Smooth muscle cell of the pulmonary artery (primary cell): ENCODE data around the gene MUC3A. TPM values are rescaled to one million over a fixed set of nuclear protein-coding genes. Genes with fewer than 3 reads are reported as not detected.

Source experiments
- total RNA-seq: library from RNA; depleted of rRNA; stranded (reverse); fragments of >200 nt; gene quantifications from 2 replicates; pipeline ENCODE4 v1.2.3, GENCODE V29; 2014

MUC3A gene
- total RNA-seq = not detected in 2 replicates

GRCh38 chr7:100949227-100949932 is at the start of gene MUC3A:
TSS of gene MUC3A (plus strand) at chr7:100949534. CDS start at chr7:100949625, 91 bp downstream.

GRCh38 chr7:100969066-100969615 is 19.8 kb downstream of the MUC3A start, which contains the start of gene MUC12:
TSS of gene MUC12 (plus strand) at chr7:100969565. CDS start at chr7:100969623, 58 bp downstream.

Other genes with a start within 250 kb of the MUC3A start
- 27.8 and 29.9 TPM in 2 replicates for gene POP7, start 243.4 kb upstream of the MUC3A start, total RNA-seq
- not detected in 2 replicates for gene EPO, start 229.1 kb upstream of the MUC3A start, total RNA-seq
- not detected in 2 replicates for gene ZAN, start 215.9 kb upstream of the MUC3A start, total RNA-seq
- 50.6 and 74.9 TPM in 2 replicates for gene EPHB4, start 122.0 kb upstream of the MUC3A start, total RNA-seq
- 15.1 and 22.9 TPM in 2 replicates for gene SLC12A9, start 96.8 kb upstream of the MUC3A start, total RNA-seq
- gene TRIP6, start 82.1 kb upstream of the MUC3A start, total RNA-seq = 62.3 and 66.7 TPM in 2 replicates
- 31.3 and 36.0 TPM in 2 replicates for gene SRRT, start 74.4 kb upstream of the MUC3A start, total RNA-seq
- 4.0 and 6.0 TPM in 2 replicates for gene UFSP1, start 59.8 kb upstream of the MUC3A start, total RNA-seq
- 0.07 and 0.13 TPM in 2 replicates for gene ACHE, start 53.6 kb upstream of the MUC3A start, total RNA-seq
- 0.23 TPM in 1 of 2 replicates, not detected in the other for gene MUC12, start 20.0 kb downstream of the MUC3A start, total RNA-seq
- gene MUC17, start 70.5 kb downstream of the MUC3A start, total RNA-seq = not detected in 2 replicates
- gene TRIM56, start 135.9 kb downstream of the MUC3A start, total RNA-seq = 31.9 and 43.8 TPM in 2 replicates
- 1,589 and 2,809 TPM in 2 replicates for gene SERPINE1, start 177.6 kb downstream of the MUC3A start, total RNA-seq
- gene AP1S1, start 204.9 kb downstream of the MUC3A start, total RNA-seq = 87.7 and 89.2 TPM in 2 replicates
- 0.07 and 0.26 TPM in 2 replicates for gene VGF, start 216.0 kb downstream of the MUC3A start, total RNA-seq
- not detected in 2 replicates for gene NAT16, start 230.8 kb downstream of the MUC3A start, total RNA-seq